GM13976 (cell line): Measurements from ENCODE around the gene FGA.

Source experiments
- DNase-seq: peaks from one replicate; pipeline ENCODE4 v3.0.0; 2012; ENCODE audit warnings: low spot score
- CTCF ChIP-seq: IDR thresholded peaks from 2 replicates; pipeline ENCODE4 v1.5.1; 2012; ENCODE audit warnings: borderline replicate concordance, mild to moderate bottlenecking; ENCODE audit not compliant: insufficient read depth; ENCODE audit errors: extremely low read depth, missing control alignments, control extremely low read depth
- in situ Hi-C: fragments of 300-500 bp; cut with MboI; formaldehyde crosslinking; loops from one replicate; pipeline ENCODE4 v1.12.0; 2022; ENCODE audit warnings: low sequenced_read_pairs, mixed read lengths, inconsistent platforms; ENCODE audit not compliant: unreplicated experiment

FGA gene

DNA sequence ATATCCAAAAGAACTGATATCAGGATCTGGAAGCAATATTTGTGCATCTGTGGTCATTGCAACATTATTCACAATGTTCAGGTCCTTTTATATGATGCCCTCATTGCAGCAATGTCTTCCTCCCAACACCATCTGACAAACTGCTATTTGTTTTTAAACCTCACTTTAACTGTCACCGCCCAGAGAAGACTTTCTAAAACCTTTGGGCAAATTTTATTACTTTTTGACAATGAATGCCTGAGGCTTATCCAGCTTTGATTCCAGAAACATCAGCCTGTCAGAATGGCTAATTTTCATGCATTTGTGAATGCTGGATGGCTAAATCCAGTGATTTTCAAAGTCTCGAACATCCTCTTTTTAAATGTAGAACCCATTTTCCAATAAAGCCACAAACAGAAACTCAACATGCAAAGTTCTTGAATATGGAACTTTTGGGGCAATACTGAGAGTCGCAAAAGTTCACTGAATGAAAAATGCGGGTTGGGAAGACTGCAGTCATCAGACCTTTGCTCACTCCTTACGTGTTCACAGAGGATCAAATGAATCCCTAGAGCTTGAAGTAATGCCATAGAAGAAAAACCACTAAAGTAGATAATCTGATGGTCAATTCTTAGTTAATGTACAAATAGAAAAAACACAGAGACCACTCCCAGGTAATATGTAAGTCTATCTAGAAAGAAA, 17.2 kb downstream of the FGA start:
- no peak for DNase-seq
- in situ Hi-C loops = no loop called here
- TF ChIP-seq CTCF = no peak

GRCh38 chr4:154569584-154569983, 21.0 kb downstream of the FGA start:
- in situ Hi-C loops = no loop called here
- DNase-seq = no peak
- TF ChIP-seq CTCF = no peak

DNA sequence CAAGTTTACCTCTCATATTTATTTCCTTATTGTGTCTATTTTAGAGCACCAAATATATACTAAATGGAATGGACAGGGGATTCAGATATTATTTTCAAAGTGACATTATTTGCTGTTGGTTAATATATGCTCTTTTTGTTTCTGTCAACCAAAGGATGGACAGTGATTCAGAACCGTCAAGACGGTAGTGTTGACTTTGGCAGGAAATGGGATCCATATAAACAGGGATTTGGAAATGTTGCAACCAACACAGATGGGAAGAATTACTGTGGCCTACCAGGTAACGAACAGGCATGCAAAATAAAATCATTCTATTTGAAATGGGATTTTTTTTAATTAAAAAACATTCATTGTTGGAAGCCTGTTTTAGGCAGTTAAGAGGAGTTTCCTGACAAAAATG, 21.5 kb downstream of the FGA start:
- in situ Hi-C loops = no loop called here
- DNase-seq = no peak
- TF ChIP-seq CTCF = no peak

DNA sequence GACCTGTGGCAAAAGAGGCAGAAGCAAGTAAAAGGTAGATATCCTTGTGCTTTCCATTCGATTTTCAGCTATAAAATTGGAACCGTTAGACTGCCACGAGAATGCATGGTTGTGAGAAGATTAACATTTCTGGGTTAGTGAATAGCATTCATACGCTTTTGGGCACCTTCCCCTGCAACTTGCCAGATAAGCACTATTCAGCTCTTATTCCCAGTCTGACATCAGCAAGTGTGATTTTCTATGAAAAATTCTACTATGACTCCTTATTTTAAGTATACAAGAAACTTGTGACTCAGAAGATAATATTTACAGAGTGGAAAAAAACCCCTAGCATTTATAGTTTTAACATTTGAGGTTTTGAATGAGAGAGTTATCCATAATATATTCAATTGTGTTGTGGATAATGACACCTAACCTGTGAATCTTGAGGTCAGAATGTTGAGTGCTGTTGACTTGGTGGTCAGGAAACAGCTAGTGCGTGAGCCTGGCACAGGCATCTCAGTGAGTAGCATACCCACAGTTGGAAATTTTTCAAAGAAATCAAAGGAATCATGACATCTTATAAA, 23.8 kb downstream of the FGA start:
- in situ Hi-C loops = no loop called here
- no peak for TF ChIP-seq CTCF
- no peak for DNase-seq

DNA sequence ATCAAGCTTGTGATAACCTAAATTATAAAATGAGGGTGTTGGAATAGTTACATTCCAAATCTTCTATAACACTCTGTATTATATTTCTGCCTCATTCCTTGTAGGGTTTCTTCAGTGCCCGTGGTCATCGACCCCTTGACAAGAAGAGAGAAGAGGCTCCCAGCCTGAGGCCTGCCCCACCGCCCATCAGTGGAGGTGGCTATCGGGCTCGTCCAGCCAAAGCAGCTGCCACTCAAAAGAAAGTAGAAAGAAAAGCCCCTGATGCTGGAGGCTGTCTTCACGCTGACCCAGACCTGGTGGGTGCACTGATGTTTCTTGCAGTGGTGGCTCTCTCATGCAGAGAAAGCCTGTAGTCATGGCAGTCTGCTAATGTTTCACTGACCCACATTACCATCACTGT, 24.8 kb downstream of the FGA start:
- DNase-seq = no peak
- TF ChIP-seq CTCF = no peak
- in situ Hi-C loops = no loop called here

- no peak for TF ChIP-seq CTCF
- in situ Hi-C loops = no loop called here
These were observed 26.2 kb downstream of the FGA start for GRCh38 chr4:154564311-154564710.

GRCh38 chr4:154562697-154563254, 27.8 kb downstream of the FGA start, which contains the start of gene FGB:
TSS of gene FGB (plus strand) at chr4:154563011. CDS start at chr4:154563019, 8 bp downstream.
- DNase-seq = no peak
- in situ Hi-C loops = no loop called here
- TF ChIP-seq CTCF = no peak

More at GRCh38 chr4:154564311-154564710, 26.2 kb downstream of the FGA start:
- DNase-seq = no peak
